B cell (primary cell): Measurements from ENCODE around the gene CATSPER3. TPM values are rescaled to one million over a fixed set of nuclear protein-coding genes. Genes with fewer than 3 reads are reported as not detected.

Source experiments
- ATAC-seq: fragments of 200-7000 bp; cut with Tn5 transposase; one replicate; pipeline ENCODE4 v1.10.0; 2021; ENCODE audit warnings: low read depth, mild to moderate bottlenecking, moderate number of reproducible peaks, moderate library complexity
- CTCF ChIA-PET: fragments of 350-600 bp; sonication (Branson Sonifier 250); formaldehyde crosslinking; loops from one replicate; lab custom pipeline; 2021; ENCODE audit warnings: antibody characterized with exemption, inconsistent platforms; lab: Charles Lee
- POLR2A ChIA-PET: fragments of 350-600 bp; sonication (Branson Sonifier 250); formaldehyde crosslinking; loops from one replicate; lab custom pipeline; 2021; ENCODE audit warnings: antibody characterized with exemption; lab: Charles Lee
- DNase-seq: peaks from one replicate; pipeline ENCODE4 v3.0.0; 2013
- H2AFZ ChIP-seq: 2 replicates; pipeline ENCODE4 v1.6.1; 2012; ENCODE audit warnings: mild to moderate bottlenecking, low read depth, low read length; ENCODE audit not compliant: insufficient read depth, poor library complexity, severe bottlenecking
- H3K27ac ChIP-seq, 2 donors: 1 replicate in 1 of 2; 2 replicates in 1 of 2; pipeline ENCODE4 v1.5.1; 2012 to 2013; ENCODE audit warnings: low read length in 2 of 2, mild to moderate bottlenecking in 2 of 2, moderate library complexity in 1 of 2
- H3K27me3 ChIP-seq, 4 experiments: fragments of 200-600 bp in 1 of 4; sonication (generic) in 1 of 4; replicated peaks in 1 of 4; 1 replicate in 2 of 4; 2 replicates in 2 of 4; pipeline versions ENCODE4 v1.6.1 to v1.7.0; 2013 to 2016; ENCODE audit warnings: low read length in 3 of 4, mild to moderate bottlenecking in 2 of 4, mixed read lengths in 1 of 4, moderate library complexity in 1 of 4; ENCODE audit not compliant: insufficient read depth in 4 of 4, control insufficient read depth in 3 of 4; ENCODE audit errors: control extremely low read depth in 1 of 4
- H3K36me3 ChIP-seq, 2 experiments: replicated peaks in 1 of 2; 1 replicate in 1 of 2; 2 replicates in 1 of 2; pipeline versions ENCODE4 v1.6.1 to v1.7.1; 2013; ENCODE audit warnings: low read length in 1 of 2; ENCODE audit not compliant: insufficient read depth in 2 of 2, control insufficient read depth in 1 of 2; ENCODE audit errors: control extremely low read depth in 1 of 2, extremely low read depth in 1 of 2
- H3K4me1 ChIP-seq, 2 donors: fragments of 200-600 bp in 1 of 2; sonication (generic) in 1 of 2; 1 replicate in 1 of 2; 2 replicates in 1 of 2; pipeline versions ENCODE4 v1.5.1 to v1.6.1; 2013 to 2017; ENCODE audit warnings: low read length in 2 of 2; ENCODE audit not compliant: control insufficient read depth in 2 of 2, insufficient read depth in 2 of 2
- H3K4me2 ChIP-seq: replicated peaks from 2 replicates; pipeline ENCODE3; 2012; ENCODE audit warnings: mild to moderate bottlenecking, low read depth, low read length; ENCODE audit not compliant: poor library complexity, severe bottlenecking
- H3K4me3 ChIP-seq, 5 experiments: fragments of 200-600 bp in 1 of 5; sonication (generic) in 1 of 5; 1 replicate in 3 of 5; 2 replicates in 2 of 5; pipeline versions ENCODE4 v1.5.1 to v1.7.0; 2011 to 2016; ENCODE audit warnings: low read length in 4 of 5, mild to moderate bottlenecking in 4 of 5, low read depth in 2 of 5, control low read depth in 1 of 5, moderate library complexity in 1 of 5; ENCODE audit not compliant: insufficient read depth in 1 of 5; ENCODE audit errors: control extremely low read depth in 1 of 5, extremely low read depth in 1 of 5
- H3K79me2 ChIP-seq: fragments of 200-600 bp; sonication (generic); one replicate; pipeline ENCODE4 v1.6.0; 2016; ENCODE audit warnings: low read length; ENCODE audit not compliant: control insufficient read depth, insufficient read depth
- H3K9ac ChIP-seq: fragments of 200-600 bp; sonication (generic); 2 replicates; pipeline ENCODE4 v1.6.1; 2017; ENCODE audit warnings: mild to moderate bottlenecking, low read length, moderate library complexity
- H3K9me3 ChIP-seq, 3 donors: one replicate each; pipeline versions ENCODE4 v1.6.1 to v1.7.1; 2013; ENCODE audit warnings: low read length in 2 of 3; ENCODE audit not compliant: control insufficient read depth in 2 of 3, insufficient read depth in 1 of 3; ENCODE audit errors: control extremely low read depth in 1 of 3
- H4K20me1 ChIP-seq: 2 replicates; pipeline ENCODE4 v1.6.0; 2012; ENCODE audit warnings: mild to moderate bottlenecking, low read length; ENCODE audit not compliant: insufficient read depth, control insufficient read depth, poor library complexity, severe bottlenecking
- H3K27ac Mint-ChIP-seq: one replicate; pipeline ENCODE4 v1.8.0; 2021; ENCODE audit warnings: mixed read lengths
- H3K27me3 Mint-ChIP-seq: one replicate; pipeline ENCODE4 v1.8.0; 2021; ENCODE audit warnings: mixed read lengths
- H3K4me1 Mint-ChIP-seq: one replicate; pipeline ENCODE4 v1.8.0; 2021; ENCODE audit warnings: mixed read lengths
- H3K4me3 Mint-ChIP-seq: one replicate; pipeline ENCODE4 v1.8.0; 2021; ENCODE audit warnings: mixed read lengths
- H3K9me3 Mint-ChIP-seq: one replicate; pipeline ENCODE4 v1.8.0; 2022; ENCODE audit warnings: mixed read lengths; ENCODE audit not compliant: insufficient read depth
- CTCF ChIP-seq: fragments of 200-600 bp; IDR thresholded peaks from one replicate; pipeline ENCODE4 v1.8.0; 2022; ENCODE audit warnings: antibody characterized with exemption, mild to moderate bottlenecking
- EZH2 ChIP-seq: IDR thresholded peaks from 2 replicates; pipeline ENCODE4 v1.6.1; 2012; ENCODE audit warnings: borderline replicate concordance, low read depth, mild to moderate bottlenecking, moderate library complexity, low read length; ENCODE audit not compliant: insufficient read depth, poor library complexity, severe bottlenecking
- whole genome bisulfite sequencing: methylation state at CpG from one replicate; pipeline ENCODE4 v1.1.5; 2013; ENCODE audit warnings: missing lambda C conversion rate; ENCODE audit not compliant: insufficient coverage; 5-methylcytosine and 5-hydroxymethylcytosine counted together
- intact Hi-C: fragments of 100-400 bp; cut with micrococcal nuclease; formaldehyde crosslinking; loops from one replicate; pipeline ENCODE4 v1.10.0; 2022
- polyA plus RNA-seq: library from polyadenylated mRNA; depleted of rRNA; stranded (reverse); fragments of >200 nt; gene quantifications from 2 replicates; pipeline ENCODE4 v1.2.3, GENCODE V29; 2012
- total RNA-seq, 2 donors: library from RNA; stranded (reverse); fragments of 120-200 nt in 1 of 2; gene quantifications; 1 replicate in 1 of 2; 2 replicates in 1 of 2; pipeline versions ENCODE4 v1.2.3 to v1.2.4, GENCODE V29; 2013 to 2022

CATSPER3 gene
- total and polyA plus RNA-seq, 2 donors (not counting 1 experiment from before 2014, with no cell fraction given): 0.79 to 1.3 TPM

- ATAC-seq: no peak
- H3K9ac ChIP-seq: no peak overlapping the region
- no peaks in the 10 kb centered on the region for H3K4me1 Mint-ChIP-seq
These were observed 46.4 kb downstream of the CATSPER3 start for GRCh38 chr5:135013947-135014570.

GRCh38 chr5:135015942-135016341, 48.2 kb downstream of the CATSPER3 start:
- H3K9ac ChIP-seq: no peak overlapping the region
- H3K27ac Mint-ChIP-seq: no peak overlapping the region
- no peaks in the 10 kb centered on the region for H3K79me2 ChIP-seq
- no peak overlapping the region for H3K27ac ChIP-seq
- no peaks in the 10 kb centered on the region for H3K9me3 Mint-ChIP-seq
- intact Hi-C loops: no loop called here
- H3K36me3 ChIP-seq: no peaks in the 10 kb centered on the region
- WGBS: 86% methylated on average over 4 of the region's 6 CpGs
- peaks cover 20% of the 10 kb centered on the region for H3K27me3 Mint-ChIP-seq
- no peaks in the 10 kb centered on the region for H3K9me3 ChIP-seq
- H4K20me1 ChIP-seq: no peaks in the 10 kb centered on the region
- peaks cover 0 to 12% (median 0%) of the 10 kb centered on the region in 4 experiments for H3K27me3 ChIP-seq
- no peak overlapping the region for H3K4me2 ChIP-seq
- ChIA-PET POLR2A (no interaction called here), CTCF (no interaction called here)
- H3K4me1 ChIP-seq: no peaks in the 10 kb centered on the region
- no peak overlapping the region for H3K4me3 Mint-ChIP-seq
- no peak for DNase-seq
- no peaks in the 10 kb centered on the region for H3K4me1 Mint-ChIP-seq
- no peak overlapping the region for H3K4me3 ChIP-seq
- no peak for ATAC-seq
- H2AFZ ChIP-seq: no peak overlapping the region
- TF ChIP-seq EZH2: no peak
- TF ChIP-seq CTCF: no peak

More at GRCh38 chr5:135013947-135014570, 46.4 kb downstream of the CATSPER3 start:
- intact Hi-C loops: no loop called here
- H3K9me3 ChIP-seq: no peaks in the 10 kb centered on the region
- no peaks in the 10 kb centered on the region for H3K4me1 ChIP-seq
- ChIA-PET CTCF (no interaction called here), POLR2A (no interaction called here)
- TF ChIP-seq CTCF (no peak), EZH2 (no peak)
- Mint-ChIP-seq H3K4me3 (no peak overlapping the region), H3K27me3 (peaks cover 17% of the 10 kb centered on the region), H3K27ac (no peak overlapping the region), H3K9me3 (no peaks in the 10 kb centered on the region)
- H4K20me1 ChIP-seq: no peaks in the 10 kb centered on the region
- H3K4me3 ChIP-seq: no peak overlapping the region
- WGBS: 94% methylated on average over 8 of the region's 10 CpGs
- DNase-seq: no peak
- H2AFZ ChIP-seq: no peak overlapping the region
- no peak overlapping the region for H3K4me2 ChIP-seq
- H3K27ac ChIP-seq: no peak overlapping the region
- H3K79me2 ChIP-seq: no peaks in the 10 kb centered on the region
- H3K36me3 ChIP-seq: no peaks in the 10 kb centered on the region
- peaks cover 0 to 4% (median 0%) of the 10 kb centered on the region in 4 experiments for H3K27me3 ChIP-seq
